Lower leg skin (tissue), 3 donors: Measurements from ENCODE around the gene NFKB2.

Experiments used
- POLR2A ChIP-seq, 2 donors: fragments of 450-650 bp; IDR thresholded peaks; one replicate each; pipeline ENCODE4 v1.6.1; 2016 to 2017; ENCODE audit warnings: antibody characterized with exemption in 2 of 2, mild to moderate bottlenecking in 1 of 2, moderate library complexity in 1 of 2
- TF ChIP-seq, protein P1 (sequence below), 3 donors: fragments of 450-650 bp; IDR thresholded peaks; one replicate each; pipeline ENCODE4 v1.5.1; 2016; ENCODE audit warnings: antibody characterized with exemption in 3 of 3, mild to moderate bottlenecking in 3 of 3, moderate library complexity in 2 of 3

DNA sequence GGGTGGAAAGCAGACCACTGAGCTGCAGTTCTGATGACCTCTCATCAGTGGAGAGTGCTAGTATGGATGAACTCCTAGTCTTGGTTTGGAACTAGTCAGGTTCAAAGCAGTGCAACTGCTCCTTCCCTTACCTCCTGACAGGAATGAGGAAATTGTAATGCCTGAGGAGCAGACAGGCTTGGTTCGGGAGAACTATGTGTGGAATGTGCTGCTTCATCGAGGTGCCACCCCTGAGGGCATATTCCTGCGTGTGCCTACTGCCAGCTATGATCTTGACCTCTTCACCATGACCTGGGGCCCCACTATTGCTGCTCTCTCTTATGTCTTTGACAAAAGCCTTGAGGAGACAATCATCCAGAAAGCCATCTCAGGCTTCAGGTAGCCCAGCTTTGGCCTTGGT is 27.4 kb upstream of the NFKB2 start:
- TF ChIP-seq, protein P1, sequence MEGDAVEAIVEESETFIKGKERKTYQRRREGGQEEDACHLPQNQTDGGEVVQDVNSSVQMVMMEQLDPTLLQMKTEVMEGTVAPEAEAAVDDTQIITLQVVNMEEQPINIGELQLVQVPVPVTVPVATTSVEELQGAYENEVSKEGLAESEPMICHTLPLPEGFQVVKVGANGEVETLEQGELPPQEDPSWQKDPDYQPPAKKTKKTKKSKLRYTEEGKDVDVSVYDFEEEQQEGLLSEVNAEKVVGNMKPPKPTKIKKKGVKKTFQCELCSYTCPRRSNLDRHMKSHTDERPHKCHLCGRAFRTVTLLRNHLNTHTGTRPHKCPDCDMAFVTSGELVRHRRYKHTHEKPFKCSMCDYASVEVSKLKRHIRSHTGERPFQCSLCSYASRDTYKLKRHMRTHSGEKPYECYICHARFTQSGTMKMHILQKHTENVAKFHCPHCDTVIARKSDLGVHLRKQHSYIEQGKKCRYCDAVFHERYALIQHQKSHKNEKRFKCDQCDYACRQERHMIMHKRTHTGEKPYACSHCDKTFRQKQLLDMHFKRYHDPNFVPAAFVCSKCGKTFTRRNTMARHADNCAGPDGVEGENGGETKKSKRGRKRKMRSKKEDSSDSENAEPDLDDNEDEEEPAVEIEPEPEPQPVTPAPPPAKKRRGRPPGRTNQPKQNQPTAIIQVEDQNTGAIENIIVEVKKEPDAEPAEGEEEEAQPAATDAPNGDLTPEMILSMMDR (IDR thresholded peaks at IDR 0.05): no peak
- TF ChIP-seq POLR2A (IDR thresholded peaks at IDR 0.05): no peak
